Measurements from ENCODE around the gene SMC1B. TPM values are rescaled to one million over a fixed set of nuclear protein-coding genes. Genes with fewer than 3 reads are reported as not detected.
"Not testable (repeated sequence)": the region's sequence is repeated elsewhere in the genome, so short reads cannot be mapped to it uniquely, and the experiment has no call there.

The SMC1B gene
- total and polyA plus RNA-seq, 10 donors, result 0.06 to 0.12 (median 0.10) TPM; not detected in 7

DNA sequence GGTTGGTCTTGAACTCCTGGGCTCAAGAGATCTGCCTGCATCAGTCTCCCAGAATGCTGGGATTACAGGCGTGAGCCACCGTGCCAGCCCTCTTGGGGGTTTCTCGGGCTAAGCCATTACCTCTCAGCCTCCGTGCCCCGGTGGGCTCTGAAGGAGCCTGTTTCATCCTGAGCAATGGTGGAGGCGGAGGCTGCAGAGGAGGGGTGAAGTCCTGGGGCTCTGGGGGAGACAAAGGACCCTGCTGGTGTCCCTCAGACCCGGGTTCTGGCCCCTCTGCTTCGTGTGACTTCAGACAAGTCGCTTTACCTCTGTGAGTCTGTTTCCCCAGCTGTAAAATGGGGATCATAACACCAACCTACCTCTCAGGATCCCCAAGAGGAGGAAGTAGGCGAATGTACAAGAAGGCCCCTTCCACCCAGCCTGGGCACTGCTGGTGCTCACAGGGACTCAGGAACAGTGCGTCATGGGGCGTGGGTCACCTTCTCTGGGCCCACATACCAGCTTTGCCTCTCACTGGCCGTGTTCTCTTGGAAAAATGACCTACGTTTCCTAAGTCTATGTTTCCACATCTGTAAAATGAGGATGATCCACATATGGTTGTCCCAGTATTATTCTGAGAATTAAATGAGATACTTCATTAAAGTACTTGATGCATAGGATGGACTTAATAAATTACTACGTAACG lies 36.8 kb upstream of the SMC1B start:
- peaks cover 0 to 8% (median 0%) of the 10 kb centered on the region in 7 donors for H3K27me3 ChIP-seq (replicated peaks in 1 of 7)
- no peak for DNase-seq
- H3K36me3 ChIP-seq, result no peaks in the 10 kb centered on the region
- no peak overlapping the region for H3K4me3 ChIP-seq
- no peak for TF ChIP-seq POLR2A (IDR thresholded peaks at IDR 0.05)
- no peak for TF ChIP-seq POLR2AphosphoS5 (IDR thresholded peaks at IDR 0.05)
- no peak for TF ChIP-seq CTCF (IDR thresholded peaks at IDR 0.05 in 8 of 11, conservative IDR thresholded peaks at IDR 0.05 in 3 of 11)
- H3K4me1 ChIP-seq, result no peaks in the 10 kb centered on the region
- H3K27ac ChIP-seq, result peak overlapping the region in 2 of 8 donors; percentile 27 to 45
- intact Hi-C loops (cut with DNase I; ENCODE audit: low total_unique reads), result no loop called here
- WGBS, 5 donors, result 83 to 90% (median 89%) methylated on average over 11 to 16 of the region's 16 CpGs
- H3K9me3 ChIP-seq, result no peaks in the 10 kb centered on the region

DNA sequence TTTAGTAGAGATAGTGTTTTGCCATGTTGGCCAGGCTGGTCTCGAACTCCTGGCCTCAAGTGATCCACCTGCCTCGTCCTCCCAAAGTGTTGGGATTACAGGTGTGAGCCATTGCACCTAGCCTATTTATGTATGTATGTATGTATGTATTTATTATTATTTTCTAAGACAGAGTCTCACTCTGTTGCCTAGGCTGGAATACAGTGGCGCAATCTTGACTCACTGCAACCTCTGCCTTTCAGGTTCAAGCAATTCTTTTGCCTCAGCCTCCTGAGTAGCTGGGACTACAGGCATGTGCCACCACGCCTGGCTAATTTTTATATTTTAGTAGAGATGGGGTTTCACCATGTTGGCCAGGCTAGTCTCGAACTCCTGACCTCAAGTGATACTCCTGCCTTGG lies 36.0 kb upstream of the SMC1B start:
- H3K9me3 ChIP-seq; H3K4me3 ChIP-seq; H3K36me3 ChIP-seq; H3K27ac ChIP-seq; H3K4me1 ChIP-seq; DNase-seq; H3K27me3 ChIP-seq (replicated peaks in 1 of 7): not testable (repeated sequence)
- 72 to 93% (median 89%) methylated on average over 5 of the region's 5 CpGs for WGBS, 5 donors
- intact Hi-C loops (cut with DNase I; ENCODE audit: low total_unique reads), result loop anchor here (10.0 kb wide), 1 partner anchor 105 kb away; no protein-coding TSS in a partner anchor

- Histone ChIP-seq H3K27me3 (replicated peaks in 1 of 7) (peaks cover 0 to 8% (median 0%) of the 10 kb centered on the region in 7 donors), H3K9me3 (no peaks in the 10 kb centered on the region), H3K27ac (no peak overlapping the region), H3K4me3 (no peak overlapping the region), H3K36me3 (no peaks in the 10 kb centered on the region), H3K4me1 (no peaks in the 10 kb centered on the region)
- no peak for DNase-seq
- intact Hi-C loops (cut with DNase I; ENCODE audit: low total_unique reads), result loop anchor here (10.0 kb wide), 1 partner anchor 106 kb away; no protein-coding TSS in a partner anchor
- 65 to 85% (median 71%) methylated on average over 5 to 9 of the region's 9 CpGs for WGBS, 5 donors
- TF ChIP-seq POLR2AphosphoS5 (IDR thresholded peaks at IDR 0.05), result no peak
- no peak for TF ChIP-seq CTCF (IDR thresholded peaks at IDR 0.05 in 8 of 11, conservative IDR thresholded peaks at IDR 0.05 in 3 of 11)
- no peak for TF ChIP-seq POLR2A (IDR thresholded peaks at IDR 0.05)
Observed at GRCh38 chr22:45448431-45448830, 35.0 kb upstream of the SMC1B start.

DNA sequence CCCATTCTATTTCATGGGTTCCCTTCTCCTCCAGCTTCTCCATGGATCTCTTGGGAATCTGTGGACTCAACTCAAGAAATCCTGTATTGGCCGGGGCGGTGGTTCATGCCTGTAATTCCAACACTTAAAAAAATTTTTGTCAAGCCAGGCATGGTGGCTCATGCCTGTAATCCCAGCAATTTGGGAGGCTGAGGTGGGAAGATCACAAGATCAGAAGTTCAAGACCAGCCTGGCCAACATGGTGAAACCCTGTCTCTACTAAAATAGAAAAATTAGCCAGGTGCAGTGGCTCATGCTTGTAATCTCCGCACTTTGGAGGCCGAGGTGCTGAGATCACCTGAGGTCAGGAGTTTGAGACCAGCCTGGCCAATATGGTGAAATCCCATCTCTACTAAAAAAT lies 34.2 kb upstream of the SMC1B start:
- H3K9me3 ChIP-seq; DNase-seq; H3K4me3 ChIP-seq; H3K27ac ChIP-seq; H3K4me1 ChIP-seq; H3K27me3 ChIP-seq (replicated peaks in 1 of 7); H3K36me3 ChIP-seq: not testable (repeated sequence)
- intact Hi-C loops (cut with DNase I; ENCODE audit: low total_unique reads), result loop anchor here (10.0 kb wide), 1 partner anchor 107 kb away; no protein-coding TSS in a partner anchor
- WGBS, 5 donors, result 88 to 93% (median 91%) methylated on average over 4 of the region's 4 CpGs

GRCh38 chr22:45446216-45446615 lies 32.8 kb upstream of the SMC1B start:
- Histone ChIP-seq H3K4me3 (no peak overlapping the region), H3K9me3 (no peaks in the 10 kb centered on the region), H3K27me3 (replicated peaks in 1 of 7) (peaks cover 0 to 3% (median 0%) of the 10 kb centered on the region in 7 donors), H3K27ac (no peak overlapping the region), H3K36me3 (no peaks in the 10 kb centered on the region), H3K4me1 (no peaks in the 10 kb centered on the region)
- TF ChIP-seq POLR2A (IDR thresholded peaks at IDR 0.05) (no peak), POLR2AphosphoS5 (IDR thresholded peaks at IDR 0.05) (no peak), CTCF (IDR thresholded peaks at IDR 0.05 in 8 of 11, conservative IDR thresholded peaks at IDR 0.05 in 3 of 11) (no peak)
- intact Hi-C loops (cut with DNase I; ENCODE audit: low total_unique reads), result loop anchor here (10.0 kb wide), 1 partner anchor 109 kb away; no protein-coding TSS in a partner anchor
- no peak for DNase-seq
- 80 to 87% (median 86%) methylated on average over 5 of the region's 5 CpGs for WGBS, 5 donors

Data from spleen (tissue), 11 donors.